Measurements from ENCODE around the gene ARFGAP2.
"Not testable (repeated sequence)": the region's sequence is repeated elsewhere in the genome, so short reads cannot be mapped to it uniquely, and the experiment has no call there.

The ARFGAP2 gene

GRCh38 chr11:47121056-47121455 is 55.6 kb downstream of the ARFGAP2 start:
- Histone ChIP-seq H3K36me3 (ENCODE audit: low read length) (no peaks in the 10 kb centered on the region), H3K9ac (ENCODE audit: low read length) (no peak overlapping the region), H3K9me2 (replicated peaks; ENCODE audit: insufficient read depth, low read length) (no peaks in the 10 kb centered on the region), H3K9me3 (ENCODE audit: insufficient read depth, low read length) (no peaks in the 10 kb centered on the region), H3K4me2 (ENCODE audit: low read depth, low read length, poor library complexity, severe bottlenecking) (no peak overlapping the region), H4K20me1 (ENCODE audit: low read depth, low read length) (no peaks in the 10 kb centered on the region), H3K79me2 (ENCODE audit: insufficient read depth, low read length) (no peaks in the 10 kb centered on the region), H3K27me3 (ENCODE audit: low read length) (no peaks in the 10 kb centered on the region), H3K27ac (ENCODE audit: low read depth, low read length) (no peak overlapping the region), H3F3A (ENCODE audit: insufficient read depth) (no peaks in the 10 kb centered on the region), H3K4me3 (ENCODE audit: insufficient read depth, low read length, poor library complexity, severe bottlenecking) (no peak overlapping the region), H2AFZ (ENCODE audit: low read depth, low read length, severe bottlenecking) (no peak overlapping the region)
- TF ChIP-seq CTCF (IDR thresholded peaks at IDR 0.05; ENCODE audit: insufficient read depth, low read length, poor library complexity, severe bottlenecking) (no peak), EZH2phosphoT487 (conservative IDR thresholded peaks at IDR 0.05; ENCODE audit: low read length) (no peak)

- not testable (repeated sequence) for H3K27ac ChIP-seq (ENCODE audit: low read depth, low read length); H3K36me3 ChIP-seq (ENCODE audit: low read length); H3K9ac ChIP-seq (ENCODE audit: low read length); H3K4me2 ChIP-seq (ENCODE audit: low read depth, low read length, poor library complexity, severe bottlenecking); H3K4me3 ChIP-seq (ENCODE audit: insufficient read depth, low read length, poor library complexity, severe bottlenecking); H3K79me2 ChIP-seq (ENCODE audit: insufficient read depth, low read length); H4K20me1 ChIP-seq (ENCODE audit: low read depth, low read length); H2AFZ ChIP-seq (ENCODE audit: low read depth, low read length, severe bottlenecking); H3K9me3 ChIP-seq (ENCODE audit: insufficient read depth, low read length); H3K9me2 ChIP-seq (replicated peaks; ENCODE audit: insufficient read depth, low read length); H3K27me3 ChIP-seq (ENCODE audit: low read length); H3F3A ChIP-seq (ENCODE audit: insufficient read depth)
Observed at GRCh38 chr11:47118958-47119688, 57.6 kb downstream of the ARFGAP2 start.

Measured in SU-DHL-6 (cell line).